Neural cell (in vitro differentiated cells): ENCODE measurements around the gene VPS33B. TPM values are rescaled to one million over a fixed set of nuclear protein-coding genes. Genes with fewer than 3 reads are reported as not detected.

ENCODE experiments used
- H2AFZ ChIP-seq: fragments of 200-600, 300-800 bp; sonication (generic), shearing (Covaris generic); 2 replicates; pipeline ENCODE4 v1.6.0; 2014; ENCODE audit warnings: low read depth, mild to moderate bottlenecking, antibody characterized with exemption, low read length, moderate library complexity
- H3F3A ChIP-seq: fragments of 200-600 bp; shearing (Covaris generic); 2 replicates; pipeline ENCODE4 v1.6.1; 2016; ENCODE audit warnings: mild to moderate bottlenecking, moderate library complexity, mixed read lengths, antibody characterized with exemption, low read length; ENCODE audit not compliant: insufficient read depth, poor library complexity, severe bottlenecking
- H3K27ac ChIP-seq: fragments of 200-600, 300-800 bp; sonication (generic), shearing (Covaris generic); 2 replicates; pipeline ENCODE4 v1.5.1; 2014; ENCODE audit warnings: mild to moderate bottlenecking, low read length, moderate library complexity
- H3K27me3 ChIP-seq: fragments of 300-800, 200-600 bp; sonication (generic), shearing (Covaris generic); 2 replicates; pipeline ENCODE4 v1.6.0; 2014; ENCODE audit warnings: mild to moderate bottlenecking, low read depth, low read length, moderate library complexity; ENCODE audit not compliant: insufficient read depth
- H3K36me3 ChIP-seq: fragments of 300-800, 200-600 bp; sonication (generic), shearing (Covaris generic); 2 replicates; pipeline ENCODE4 v1.5.1; 2014; ENCODE audit warnings: mild to moderate bottlenecking, antibody characterized with exemption, low read length, moderate library complexity; ENCODE audit not compliant: insufficient read depth
- H3K4me2 ChIP-seq: fragments of 300-800, 200-600 bp; sonication (generic), shearing (Covaris generic); 2 replicates; pipeline ENCODE4 v1.6.0; 2014; ENCODE audit warnings: mild to moderate bottlenecking, low read length
- H3K4me3 ChIP-seq: fragments of 300-800, 200-600 bp; sonication (generic), shearing (Covaris generic); 2 replicates; pipeline ENCODE4 v1.5.1; 2014; ENCODE audit warnings: mild to moderate bottlenecking, low read length, moderate library complexity
- H3K79me2 ChIP-seq: fragments of 200-600 bp; shearing (Covaris generic); replicated peaks from 2 replicates; pipeline ENCODE4 v1.6.0; 2014; ENCODE audit warnings: mild to moderate bottlenecking, low read length, moderate library complexity; ENCODE audit not compliant: insufficient read depth
- H3K9ac ChIP-seq: fragments of 300-800, 200-600 bp; sonication (generic), shearing (Covaris generic); 2 replicates; pipeline ENCODE4 v1.6.1; 2016; ENCODE audit warnings: mild to moderate bottlenecking, low read length, mixed read lengths
- H3K9me2 ChIP-seq: fragments of 200-600 bp; shearing (Covaris generic); 2 replicates; pipeline ENCODE4 v1.6.1; 2016; ENCODE audit warnings: mild to moderate bottlenecking, low read length, mixed read lengths; ENCODE audit not compliant: insufficient read depth
- H3K9me3 ChIP-seq: fragments of 200-600, 300-800 bp; sonication (generic), shearing (Covaris generic); 2 replicates; pipeline ENCODE4 v1.6.1; 2016; ENCODE audit warnings: mild to moderate bottlenecking, mixed run types, low read length, moderate library complexity, mixed read lengths
- H4K20me1 ChIP-seq: fragments of 200-600 bp; shearing (Covaris generic); 2 replicates; pipeline ENCODE4 v1.6.1; 2016; ENCODE audit warnings: mild to moderate bottlenecking, mixed run types; ENCODE audit not compliant: insufficient read depth
- EP300 ChIP-seq: fragments of 450-650 bp; conservative IDR thresholded peaks from 2 replicates; pipeline ENCODE4 v1.6.1; 2014; ENCODE audit warnings: antibody characterized with exemption, mild to moderate bottlenecking, moderate library complexity; ENCODE audit not compliant: poor library complexity, severe bottlenecking
- EZH2 ChIP-seq: fragments of 200-600, 300-800 bp; shearing (Covaris generic), sonication (generic); IDR thresholded peaks from 2 replicates; pipeline ENCODE4 v1.6.1; 2014; ENCODE audit warnings: antibody characterized with exemption, low read length, borderline replicate concordance, mild to moderate bottlenecking; ENCODE audit not compliant: insufficient read depth, poor library complexity, severe bottlenecking
- MXI1 ChIP-seq: fragments of 450-650 bp; conservative IDR thresholded peaks from 2 replicates; pipeline ENCODE4 v1.6.1; 2014; ENCODE audit warnings: antibody characterized with exemption, mild to moderate bottlenecking; ENCODE audit not compliant: poor library complexity, severe bottlenecking
- POLR2AphosphoS5 ChIP-seq: IDR thresholded peaks from 2 replicates; pipeline ENCODE4 v1.6.1; 2012
- RAD21 ChIP-seq: fragments of 450-650 bp; conservative IDR thresholded peaks from 2 replicates; pipeline ENCODE4 v1.6.1; 2014; ENCODE audit warnings: antibody characterized with exemption, mild to moderate bottlenecking, moderate library complexity
- SMC3 ChIP-seq: fragments of 450-650 bp; conservative IDR thresholded peaks from 2 replicates; pipeline ENCODE4 v1.6.1; 2014; ENCODE audit warnings: antibody characterized with exemption, mild to moderate bottlenecking, moderate library complexity; ENCODE audit not compliant: poor library complexity
- TAF1 ChIP-seq: IDR thresholded peaks from 2 replicates; pipeline ENCODE4 v1.6.1; 2012; ENCODE audit warnings: low read depth
- polyA plus RNA-seq: library from polyadenylated mRNA; depleted of rRNA; stranded (reverse); fragments of >200 nt; gene quantifications from 2 replicates; pipeline ENCODE4 v1.2.3, GENCODE V29; 2014
- TF ChIP-seq, protein P1 (sequence below): IDR thresholded peaks from 2 replicates; pipeline ENCODE4 v1.6.1; 2012; ENCODE audit warnings: borderline replicate concordance
- TF ChIP-seq, protein P2 (sequence below): fragments of 450-650 bp; IDR thresholded peaks from 2 replicates; pipeline ENCODE4 v1.5.1; 2014; ENCODE audit warnings: antibody characterized with exemption, mild to moderate bottlenecking, moderate library complexity; ENCODE audit not compliant: poor library complexity, severe bottlenecking

Gene VPS33B
- polyA plus RNA-seq, 1 donor from 2014 or later, result 54.9 TPM

DNA sequence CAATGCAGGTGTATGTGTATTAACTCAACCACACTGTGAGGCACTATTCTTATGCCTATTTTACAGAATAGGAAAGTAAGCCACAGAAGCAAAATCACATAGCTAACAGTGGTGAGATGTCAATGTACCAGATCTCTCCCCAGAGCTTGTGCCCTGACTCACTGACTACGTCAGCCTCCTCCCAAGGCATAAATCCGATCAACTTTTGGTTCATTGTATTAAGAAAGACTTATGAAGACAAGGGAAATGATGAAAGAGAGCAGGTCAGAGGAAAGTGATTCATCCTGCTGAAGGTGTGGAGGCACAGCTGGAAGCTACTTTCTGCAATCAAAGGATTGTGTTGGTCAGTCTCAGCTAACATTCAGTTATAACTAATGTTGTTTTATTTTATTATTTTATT is 44.6 kb upstream of the VPS33B start:
- no peak overlapping the region for H2AFZ ChIP-seq
- no peak overlapping the region for H3K4me3 ChIP-seq
- no peak overlapping the region for H3K27ac ChIP-seq
- no peaks in the 10 kb centered on the region for H3K36me3 ChIP-seq
- H3K9ac ChIP-seq, result no peak overlapping the region
- TF ChIP-seq, protein P1, sequence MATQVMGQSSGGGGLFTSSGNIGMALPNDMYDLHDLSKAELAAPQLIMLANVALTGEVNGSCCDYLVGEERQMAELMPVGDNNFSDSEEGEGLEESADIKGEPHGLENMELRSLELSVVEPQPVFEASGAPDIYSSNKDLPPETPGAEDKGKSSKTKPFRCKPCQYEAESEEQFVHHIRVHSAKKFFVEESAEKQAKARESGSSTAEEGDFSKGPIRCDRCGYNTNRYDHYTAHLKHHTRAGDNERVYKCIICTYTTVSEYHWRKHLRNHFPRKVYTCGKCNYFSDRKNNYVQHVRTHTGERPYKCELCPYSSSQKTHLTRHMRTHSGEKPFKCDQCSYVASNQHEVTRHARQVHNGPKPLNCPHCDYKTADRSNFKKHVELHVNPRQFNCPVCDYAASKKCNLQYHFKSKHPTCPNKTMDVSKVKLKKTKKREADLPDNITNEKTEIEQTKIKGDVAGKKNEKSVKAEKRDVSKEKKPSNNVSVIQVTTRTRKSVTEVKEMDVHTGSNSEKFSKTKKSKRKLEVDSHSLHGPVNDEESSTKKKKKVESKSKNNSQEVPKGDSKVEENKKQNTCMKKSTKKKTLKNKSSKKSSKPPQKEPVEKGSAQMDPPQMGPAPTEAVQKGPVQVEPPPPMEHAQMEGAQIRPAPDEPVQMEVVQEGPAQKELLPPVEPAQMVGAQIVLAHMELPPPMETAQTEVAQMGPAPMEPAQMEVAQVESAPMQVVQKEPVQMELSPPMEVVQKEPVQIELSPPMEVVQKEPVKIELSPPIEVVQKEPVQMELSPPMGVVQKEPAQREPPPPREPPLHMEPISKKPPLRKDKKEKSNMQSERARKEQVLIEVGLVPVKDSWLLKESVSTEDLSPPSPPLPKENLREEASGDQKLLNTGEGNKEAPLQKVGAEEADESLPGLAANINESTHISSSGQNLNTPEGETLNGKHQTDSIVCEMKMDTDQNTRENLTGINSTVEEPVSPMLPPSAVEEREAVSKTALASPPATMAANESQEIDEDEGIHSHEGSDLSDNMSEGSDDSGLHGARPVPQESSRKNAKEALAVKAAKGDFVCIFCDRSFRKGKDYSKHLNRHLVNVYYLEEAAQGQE, result no peak
- TF ChIP-seq SMC3, result no peak
- no peak for TF ChIP-seq TAF1
- TF ChIP-seq EZH2, result no peak
- no peak for TF ChIP-seq EP300
- TF ChIP-seq, protein P2, sequence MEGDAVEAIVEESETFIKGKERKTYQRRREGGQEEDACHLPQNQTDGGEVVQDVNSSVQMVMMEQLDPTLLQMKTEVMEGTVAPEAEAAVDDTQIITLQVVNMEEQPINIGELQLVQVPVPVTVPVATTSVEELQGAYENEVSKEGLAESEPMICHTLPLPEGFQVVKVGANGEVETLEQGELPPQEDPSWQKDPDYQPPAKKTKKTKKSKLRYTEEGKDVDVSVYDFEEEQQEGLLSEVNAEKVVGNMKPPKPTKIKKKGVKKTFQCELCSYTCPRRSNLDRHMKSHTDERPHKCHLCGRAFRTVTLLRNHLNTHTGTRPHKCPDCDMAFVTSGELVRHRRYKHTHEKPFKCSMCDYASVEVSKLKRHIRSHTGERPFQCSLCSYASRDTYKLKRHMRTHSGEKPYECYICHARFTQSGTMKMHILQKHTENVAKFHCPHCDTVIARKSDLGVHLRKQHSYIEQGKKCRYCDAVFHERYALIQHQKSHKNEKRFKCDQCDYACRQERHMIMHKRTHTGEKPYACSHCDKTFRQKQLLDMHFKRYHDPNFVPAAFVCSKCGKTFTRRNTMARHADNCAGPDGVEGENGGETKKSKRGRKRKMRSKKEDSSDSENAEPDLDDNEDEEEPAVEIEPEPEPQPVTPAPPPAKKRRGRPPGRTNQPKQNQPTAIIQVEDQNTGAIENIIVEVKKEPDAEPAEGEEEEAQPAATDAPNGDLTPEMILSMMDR, result no peak
- no peak for TF ChIP-seq MXI1
- no peak for TF ChIP-seq POLR2AphosphoS5
- no peak for TF ChIP-seq RAD21
- H3K79me2 ChIP-seq, result no peaks in the 10 kb centered on the region
- no peak overlapping the region for H3K4me2 ChIP-seq
- no peaks in the 10 kb centered on the region for H3F3A ChIP-seq
- H4K20me1 ChIP-seq, result no peaks in the 10 kb centered on the region
- H3K9me3 ChIP-seq, result peaks cover 3% of the 10 kb centered on the region
- no peaks in the 10 kb centered on the region for H3K27me3 ChIP-seq
- no peaks in the 10 kb centered on the region for H3K9me2 ChIP-seq

DNA sequence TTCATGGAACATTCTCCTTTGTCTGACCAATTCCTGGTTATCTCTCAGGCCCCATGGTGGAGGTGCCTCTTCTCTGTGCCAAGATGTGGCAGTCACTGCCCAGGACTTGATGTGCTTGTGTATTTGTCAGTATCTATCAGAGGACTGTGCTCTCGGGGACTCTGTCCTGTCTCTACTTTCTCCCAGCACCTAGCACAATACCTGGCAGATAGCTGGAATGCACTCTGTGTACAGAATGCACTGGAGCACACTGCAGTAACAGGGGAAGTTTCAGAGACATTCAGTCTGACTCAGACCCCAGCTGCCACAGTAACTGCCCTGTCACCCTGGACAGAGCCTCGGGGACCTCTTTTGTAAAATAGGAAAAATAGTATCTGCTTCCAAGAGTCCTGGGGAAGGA is 43.1 kb upstream of the VPS33B start:
- Histone ChIP-seq H3K9ac (no peak overlapping the region), H3K9me3 (peaks cover 3% of the 10 kb centered on the region), H3K36me3 (no peaks in the 10 kb centered on the region), H4K20me1 (no peaks in the 10 kb centered on the region), H3K4me2 (no peak overlapping the region), H3K79me2 (no peaks in the 10 kb centered on the region), H2AFZ (no peak overlapping the region), H3F3A (no peaks in the 10 kb centered on the region), H3K27ac (no peak overlapping the region), H3K9me2 (no peaks in the 10 kb centered on the region), H3K27me3 (no peaks in the 10 kb centered on the region), H3K4me3 (no peak overlapping the region)
- TF ChIP-seq, protein P1, result no peak
- TF ChIP-seq SMC3 (no peak), RAD21 (no peak), EZH2 (no peak), TAF1 (no peak), POLR2AphosphoS5 (no peak), MXI1 (no peak), EP300 (no peak)
- TF ChIP-seq, protein P2, result no peak
